ENCODE data around the gene ZNF232. TPM values are rescaled to one million over a fixed set of nuclear protein-coding genes. Genes with fewer than 3 reads are reported as not detected.
A peak's percentile ranks its signal among the peaks of the same experiment; 100 is the strongest.

ZNF232 gene
- total and polyA plus RNA-seq, 2 of the 13 experiments (the other 11 are each of a cell fraction or from before 2014, with no cell fraction given): 7.8 to 28.7 TPM

- TF ChIP-seq NRL (CRISPR knock-in tag; IDR thresholded peaks at IDR 0.05; ENCODE audit: borderline replicate concordance) (no peak), ZNF703 (CRISPR knock-in tag; IDR thresholded peaks at IDR 0.05; ENCODE audit: borderline replicate concordance) (no peak), DNMT3B (CRISPR knock-in tag; conservative IDR thresholded peaks at IDR 0.05) (no peak), ARNT2 (CRISPR knock-in tag; IDR thresholded peaks at IDR 0.05; ENCODE audit: low read depth) (no peak), RARG (CRISPR knock-in tag; IDR thresholded peaks at IDR 0.05; ENCODE audit: low read depth) (no peak), ATF2 (CRISPR knock-in tag; IDR thresholded peaks at IDR 0.05) (no peak), ZNF337 (CRISPR knock-in tag; IDR thresholded peaks at IDR 0.05; ENCODE audit: borderline replicate concordance, low read depth) (no peak), ZNF224 (CRISPR knock-in tag; IDR thresholded peaks at IDR 0.05) (no peak), ZNF281 (CRISPR knock-in tag; IDR thresholded peaks at IDR 0.05; ENCODE audit: borderline replicate concordance) (no peak), ZNF274 (CRISPR knock-in tag; IDR thresholded peaks at IDR 0.05) (no peak), ATF4 (CRISPR knock-in tag; IDR thresholded peaks at IDR 0.05) (peak in 1 of 2 experiments; percentile 14; a peak in 1 of 4 replicates), ZNF790 (CRISPR knock-in tag; IDR thresholded peaks at IDR 0.05; ENCODE audit: borderline replicate concordance) (no peak), IKZF5 (CRISPR knock-in tag; IDR thresholded peaks at IDR 0.05) (no peak), ZSCAN25 (CRISPR knock-in tag; IDR thresholded peaks at IDR 0.05) (no peak), ZNF496 (CRISPR knock-in tag; IDR thresholded peaks at IDR 0.05; ENCODE audit: insufficient replicate concordance) (no peak), ARID3A (IDR thresholded peaks at IDR 0.05; ENCODE audit: low read depth, low read length) (0 out of 2 replicates have a peak, but pooled peaks have one; percentile 34), TMF1 (CRISPR knock-in tag; IDR thresholded peaks at IDR 0.05; ENCODE audit: low read depth) (no peak), MYPOP (CRISPR knock-in tag; IDR thresholded peaks at IDR 0.05) (no peak), BRF2 (CRISPR knock-in tag; IDR thresholded peaks at IDR 0.05) (no peak)
These were observed 42.0 kb downstream of the ZNF232 start (continued) for GRCh38 chr17:5069724-5070123.
